Measurements from ENCODE around the gene JUND.

Gene JUND

DNA sequence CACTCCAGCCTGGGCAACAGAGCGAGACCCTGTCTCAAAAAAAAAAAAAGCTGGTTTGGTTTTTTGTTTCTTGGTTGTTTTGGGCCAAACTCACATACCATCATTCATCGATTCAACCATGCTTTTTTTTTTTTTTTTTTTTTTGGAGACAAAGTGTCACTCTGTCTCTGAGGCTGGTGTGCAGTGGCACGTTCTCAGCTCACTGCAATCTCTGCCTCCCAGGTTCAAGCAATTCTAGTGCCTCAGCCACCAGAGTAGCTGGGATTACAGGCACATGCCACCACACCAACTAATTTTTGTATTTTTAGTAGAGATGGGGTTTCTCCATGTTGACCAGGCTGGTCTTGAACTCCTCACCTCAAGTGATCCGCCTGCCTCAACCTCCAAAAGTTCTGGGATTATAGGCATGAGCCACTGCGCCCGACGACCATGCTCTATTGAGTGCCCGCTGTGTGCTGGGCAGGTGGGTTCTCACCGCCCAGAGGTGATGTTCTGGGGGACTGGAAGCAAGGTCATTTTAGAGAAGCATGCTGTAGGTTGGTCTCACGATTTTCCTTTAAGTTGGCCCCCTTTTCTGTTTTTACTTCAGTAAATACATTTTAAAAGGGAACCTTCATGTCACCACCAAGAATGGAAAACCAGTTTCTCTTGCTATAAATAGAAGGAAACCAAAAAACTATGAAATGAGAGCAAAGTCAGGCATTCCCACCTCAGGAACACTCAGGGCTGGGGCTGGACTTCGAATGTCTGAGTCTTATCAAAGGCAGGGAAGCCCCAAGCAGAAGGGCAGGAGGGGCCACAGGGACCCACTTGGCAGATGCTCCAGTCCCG is 8.3 kb upstream of the JUND start:
- peak; percentile 22 to 49 (median 35) for DNase-seq

GRCh38 chr19:18287836-18288772 is 6.7 kb upstream of the JUND start:
- no peak for DNase-seq

- no peak for DNase-seq
Observed at GRCh38 chr19:18286973-18287635, 5.7 kb upstream of the JUND start.

- peak in 2 of 3 donors; percentile 13 to 25 for DNase-seq
Observed at GRCh38 chr19:18284712-18285360, 3.4 kb upstream of the JUND start.

GRCh38 chr19:18283338-18283737 is 1.9 kb upstream of the JUND start:
- DNase-seq, result no peak

DNA sequence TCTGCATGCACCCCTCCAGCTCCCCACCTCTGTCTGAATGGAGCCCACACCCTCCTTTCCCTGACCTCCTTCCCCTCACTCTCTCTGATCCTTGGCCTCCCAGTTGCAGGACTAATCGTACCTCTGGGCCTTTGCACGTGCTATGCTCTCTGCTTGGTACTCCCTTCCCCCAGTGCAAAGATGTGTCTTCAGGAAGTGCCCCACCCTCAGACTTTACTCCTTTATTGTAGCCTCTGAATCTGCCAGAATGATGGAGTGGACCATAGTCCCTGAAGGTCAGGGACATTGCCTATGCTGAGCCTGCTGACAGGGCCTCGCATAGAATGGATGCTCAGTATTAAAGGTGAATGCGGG is 1.3 kb upstream of the JUND start:
- no peak for DNase-seq

- peak; percentile 36 to 52 (median 44) for DNase-seq
Observed at GRCh38 chr19:18282021-18282787, 782 bp upstream of the JUND start.

- peak; percentile 76 to 94 (median 86) for DNase-seq
Observed at GRCh38 chr19:18280247-18281081, 958 bp downstream of the JUND start.

- DNase-seq, result peak; percentile 97 to 98 (median 97)
Observed at GRCh38 chr19:18279516-18280246, 1.7 kb downstream of the JUND start.

DNA sequence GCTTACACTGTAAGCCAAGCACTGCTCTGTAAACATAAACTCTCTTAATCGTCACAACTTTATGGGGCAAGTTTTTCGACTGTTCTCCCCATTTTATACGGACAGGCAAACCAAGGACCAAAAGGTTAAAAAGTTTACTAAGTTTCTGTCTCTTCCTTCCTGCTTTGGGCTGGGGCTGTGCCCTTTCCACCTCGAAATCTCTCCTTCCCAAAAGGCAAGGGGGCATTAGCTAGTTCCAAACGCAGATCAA is 2.2 kb downstream of the JUND start:
- no peak for DNase-seq

- DNase-seq, result peak in 1 of 3 donors; percentile 22
Observed at GRCh38 chr19:18278521-18279265, 2.7 kb downstream of the JUND start.

- DNase-seq, result peak; percentile 79 to 81 (median 80)
Observed at GRCh38 chr19:18274781-18275356, 6.6 kb downstream of the JUND start.

DNA sequence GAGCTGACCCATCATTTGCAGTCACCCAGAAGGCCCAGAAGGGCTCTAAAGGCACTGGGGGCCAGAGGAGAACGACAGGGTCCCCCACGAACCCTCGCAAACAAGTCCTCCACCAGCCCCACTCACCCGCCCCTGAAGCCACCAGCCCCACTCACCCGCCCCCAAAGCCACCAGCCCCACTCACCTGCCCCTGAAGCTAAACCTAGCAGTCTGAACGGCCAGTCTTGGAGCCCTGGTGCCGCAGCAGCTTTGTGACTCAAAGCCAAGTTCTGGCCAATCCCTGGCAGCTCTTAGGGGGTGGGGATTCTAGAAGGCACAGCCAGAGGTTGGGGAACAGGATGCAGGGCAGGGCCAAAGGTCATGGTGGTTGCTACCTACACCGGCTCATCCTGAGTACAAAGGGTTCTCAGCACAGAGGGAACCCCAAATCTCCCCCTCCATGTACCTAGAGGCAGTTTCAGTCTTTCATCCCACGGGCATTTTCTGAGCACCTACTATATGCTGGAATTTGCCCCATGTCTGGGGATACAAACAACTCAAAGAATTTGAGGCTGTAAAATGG is 7.1 kb downstream of the JUND start, which contains the start of gene IQCN:
IQCN (minus strand) TSS at position 234 of the 562 bp plus-strand sequence. CDS start 4,974 bp downstream, outside the sequence.
- no peak for DNase-seq

DNA sequence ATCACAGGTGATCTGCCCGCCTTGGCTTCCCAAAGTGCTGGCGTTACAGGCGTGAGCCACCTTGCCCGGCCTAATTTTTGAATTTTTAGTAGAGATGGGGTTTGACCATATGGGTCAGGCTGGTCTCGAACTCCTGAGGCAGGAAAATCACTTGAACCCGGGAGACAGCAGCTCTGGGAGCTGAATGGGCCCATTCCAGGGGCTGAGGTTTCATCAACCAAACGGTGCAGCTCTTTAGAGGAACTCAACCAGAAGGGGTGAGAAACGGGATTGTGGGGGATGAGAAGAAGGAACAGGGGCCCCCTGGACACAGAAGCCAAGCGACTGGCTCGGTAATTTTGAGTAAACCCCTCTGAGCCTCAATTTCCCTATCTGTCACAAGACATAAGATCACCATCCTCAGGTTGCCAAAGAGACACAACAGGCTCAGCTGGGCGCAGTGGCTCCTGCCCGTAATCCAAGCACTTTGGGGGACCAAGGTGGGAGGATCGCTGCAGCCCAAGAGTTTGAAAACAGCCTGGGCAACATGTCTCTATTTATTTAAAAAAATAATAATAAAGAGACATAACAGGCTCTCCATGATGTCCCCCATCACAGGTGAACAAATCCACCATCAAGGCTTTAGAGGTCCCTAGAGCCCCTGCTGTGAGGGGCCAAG is 7.7 kb downstream of the JUND start:
- DNase-seq, result no peak

- no peak for DNase-seq
Observed at GRCh38 chr19:18271433-18271841, 10.0 kb downstream of the JUND start.

- DNase-seq, result no peak
Observed at GRCh38 chr19:18270326-18270725, 11.1 kb downstream of the JUND start.

DNA sequence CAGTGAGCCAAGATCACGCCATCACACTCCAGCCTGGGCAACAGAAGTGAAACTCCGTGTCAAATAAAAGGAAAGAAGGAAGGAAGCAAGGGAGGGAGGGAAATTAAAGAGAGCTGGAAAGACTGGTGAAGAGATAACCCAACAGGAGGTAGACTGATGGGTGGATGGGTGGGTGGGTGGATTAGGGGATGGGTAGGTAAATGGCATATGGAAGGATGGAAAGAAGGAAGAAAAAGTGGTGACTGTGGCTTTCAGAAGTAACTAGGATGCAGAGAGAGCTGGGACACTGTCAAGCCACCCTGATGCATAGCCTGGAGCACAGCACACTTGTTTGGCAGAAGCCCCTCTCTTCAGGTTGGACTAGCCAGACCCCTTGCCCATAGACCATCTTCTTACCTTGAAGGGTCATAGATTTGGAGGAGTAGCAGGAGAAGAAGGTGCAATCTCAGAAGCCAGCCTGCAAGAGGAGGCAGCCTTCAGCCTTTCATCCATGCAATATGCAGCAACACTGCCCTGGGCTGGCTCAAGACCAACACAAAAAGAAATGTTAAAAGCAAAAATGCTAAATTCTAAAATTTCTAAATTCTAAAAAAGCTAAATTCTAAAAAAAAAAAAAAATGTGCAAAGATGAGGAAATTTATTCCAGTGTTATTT is 12.2 kb downstream of the JUND start:
- DNase-seq, result no peak

Measured in suppressor macrophage treated with lipopolysaccharide for 1 hour (primary cell).